Nucleus accumbens (tissue), 56 donors: ENCODE results near the gene SLC38A8.

Experiments used
- DNase-seq, 56 donors: peaks; one replicate each; lab custom pipeline; 2025; lab: John Stamatoyannopoulos, UW

Gene SLC38A8

GRCh38 chr16:84042308-84042878 is at the start of gene SLC38A8:
Gene SLC38A8 (minus strand): TSS chr16:84042795. CDS start chr16:84042157, 638 bp downstream.
- no peak for DNase-seq

DNA sequence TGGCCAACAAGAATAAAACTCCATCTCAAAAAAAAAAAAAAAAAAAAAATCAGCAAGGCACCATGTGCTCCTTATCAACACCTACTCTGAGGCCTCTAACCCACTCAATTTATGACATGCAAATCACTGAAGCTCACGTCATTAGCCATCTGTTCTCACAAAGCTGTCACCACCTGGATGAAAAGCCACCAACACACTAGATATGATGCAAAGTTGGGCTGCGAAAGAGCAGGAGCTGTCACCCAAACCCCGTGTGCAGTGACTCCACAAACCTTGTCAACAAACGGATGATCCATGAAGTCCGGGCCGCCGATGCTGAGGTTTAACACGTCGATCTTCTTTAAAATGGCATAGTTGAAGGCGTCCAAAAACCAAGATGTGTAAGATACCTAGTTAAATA is 48.9 kb upstream of the SLC38A8 start:
- DNase-seq: peak in 24 of 56 donors; percentile 19 to 80 (median 48)

DNA sequence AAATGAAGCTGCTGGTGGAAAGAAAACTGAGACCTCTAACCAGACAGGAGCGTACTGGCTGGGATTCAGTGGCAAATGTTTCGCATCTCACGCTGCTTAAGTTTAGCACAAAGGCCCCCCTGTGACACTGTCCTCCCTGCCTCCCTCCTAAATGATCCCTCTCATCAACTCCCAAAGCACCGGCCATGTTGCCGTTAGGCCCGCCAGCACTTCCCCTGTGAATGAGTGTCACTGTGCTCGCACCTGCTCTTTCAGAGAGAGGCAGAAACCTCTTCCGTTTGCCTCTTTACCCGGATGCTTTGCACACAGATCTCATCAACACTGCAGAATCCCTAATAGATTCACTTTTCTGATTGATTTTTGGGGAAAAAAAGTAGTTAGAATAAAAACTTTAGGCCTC is 47.6 kb upstream of the SLC38A8 start:
- peak in 9 of 56 donors; percentile 8 to 61 (median 34) for DNase-seq

- DNase-seq: no peak
Measured at GRCh38 chr16:84088695-84089395, 46.2 kb upstream of the SLC38A8 start.

DNA sequence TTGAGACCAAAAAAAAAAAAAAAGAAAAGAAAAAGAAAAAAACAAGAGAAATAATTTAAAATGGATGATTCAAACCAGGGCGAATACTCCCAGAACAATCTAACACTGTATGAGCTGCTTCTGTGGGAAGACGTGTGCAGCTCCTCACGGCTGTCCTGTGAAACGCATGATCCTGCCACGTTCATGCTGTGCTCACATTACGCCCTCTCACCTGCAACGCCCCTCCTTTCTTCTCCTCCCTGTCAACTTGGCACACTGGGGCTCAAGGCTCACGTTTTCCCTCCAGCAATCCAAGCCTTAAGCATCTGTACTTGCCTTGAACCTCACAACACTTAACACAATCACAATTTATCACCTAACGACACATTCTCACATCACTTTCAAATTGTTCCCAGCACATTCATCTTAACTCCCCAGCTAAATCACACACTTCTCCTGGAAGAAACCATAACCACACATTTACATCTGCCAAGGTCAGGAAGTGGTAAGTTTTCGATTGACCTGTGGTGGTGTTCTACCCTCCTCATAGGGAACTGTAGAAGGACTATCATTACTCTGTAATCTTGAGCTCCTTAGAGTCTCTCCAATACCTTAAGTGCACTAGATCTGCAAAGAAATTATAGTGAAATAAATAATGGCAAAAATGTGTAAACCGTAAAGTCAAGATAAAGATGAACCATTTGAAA is 45.0 kb upstream of the SLC38A8 start:
- DNase-seq: peak in 26 of 56 donors; percentile 12 to 81 (median 45)

DNA sequence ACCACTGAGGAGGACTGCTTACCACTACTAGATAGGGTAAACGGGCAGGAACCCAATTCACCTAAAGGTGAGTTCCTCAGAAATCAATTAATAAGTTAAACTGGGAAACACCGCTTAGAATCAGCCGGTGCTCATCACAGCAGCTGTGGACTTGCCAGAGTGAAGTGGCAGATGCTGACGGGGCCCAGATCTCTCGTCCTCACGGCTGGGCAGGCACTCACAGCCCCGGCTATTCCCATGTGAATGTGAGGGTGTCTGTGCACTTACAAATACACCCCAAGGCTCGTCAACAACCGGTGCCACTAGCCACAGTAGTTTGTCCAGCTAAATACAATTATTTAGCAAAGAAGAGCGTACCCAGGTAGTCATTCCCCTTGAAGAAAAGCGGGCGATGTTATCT is 44.4 kb upstream of the SLC38A8 start:
- DNase-seq: peak in 1 of 56 donors; percentile 14

DNA sequence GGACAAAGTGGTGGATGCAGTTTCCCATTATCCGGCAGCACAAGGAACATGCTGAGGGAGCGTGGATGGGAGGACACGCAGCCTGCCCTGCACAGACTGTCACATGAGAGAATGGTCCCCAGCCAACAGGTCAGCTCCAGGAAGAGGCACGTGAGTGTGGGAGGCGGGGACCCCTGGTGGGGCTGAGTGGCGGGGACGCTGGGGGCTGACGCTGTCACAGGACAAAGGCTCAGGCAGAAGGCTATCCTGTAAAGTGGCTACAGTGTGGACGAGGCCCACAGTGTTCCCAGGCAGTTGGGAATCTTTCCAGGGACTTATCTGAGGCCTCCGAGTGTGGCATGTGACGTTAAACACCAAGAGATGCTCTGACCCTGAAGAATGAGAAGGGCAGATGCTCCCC is 43.7 kb upstream of the SLC38A8 start:
- DNase-seq: no peak

DNA sequence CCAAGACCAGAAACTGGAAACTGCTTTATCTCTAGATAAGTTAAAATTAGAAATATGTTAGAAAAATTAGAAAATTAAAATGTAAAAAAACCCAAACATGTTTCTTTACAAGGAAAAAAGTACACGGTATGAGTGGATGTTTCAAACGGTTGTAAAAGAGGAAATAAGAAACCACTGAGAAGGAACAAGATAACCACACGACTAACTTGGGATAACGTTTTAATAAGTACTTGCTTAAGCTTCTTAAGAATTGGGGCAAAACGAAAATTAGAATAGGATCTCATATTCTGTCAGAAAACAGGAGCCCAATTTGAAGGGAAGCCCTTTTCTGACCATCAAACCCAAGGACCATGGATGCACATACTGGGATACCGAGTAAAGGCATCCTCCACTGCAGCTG is 43.2 kb upstream of the SLC38A8 start:
- DNase-seq: no peak

- no peak for DNase-seq
Measured at GRCh38 chr16:84085271-84085667, 42.7 kb upstream of the SLC38A8 start.

DNA sequence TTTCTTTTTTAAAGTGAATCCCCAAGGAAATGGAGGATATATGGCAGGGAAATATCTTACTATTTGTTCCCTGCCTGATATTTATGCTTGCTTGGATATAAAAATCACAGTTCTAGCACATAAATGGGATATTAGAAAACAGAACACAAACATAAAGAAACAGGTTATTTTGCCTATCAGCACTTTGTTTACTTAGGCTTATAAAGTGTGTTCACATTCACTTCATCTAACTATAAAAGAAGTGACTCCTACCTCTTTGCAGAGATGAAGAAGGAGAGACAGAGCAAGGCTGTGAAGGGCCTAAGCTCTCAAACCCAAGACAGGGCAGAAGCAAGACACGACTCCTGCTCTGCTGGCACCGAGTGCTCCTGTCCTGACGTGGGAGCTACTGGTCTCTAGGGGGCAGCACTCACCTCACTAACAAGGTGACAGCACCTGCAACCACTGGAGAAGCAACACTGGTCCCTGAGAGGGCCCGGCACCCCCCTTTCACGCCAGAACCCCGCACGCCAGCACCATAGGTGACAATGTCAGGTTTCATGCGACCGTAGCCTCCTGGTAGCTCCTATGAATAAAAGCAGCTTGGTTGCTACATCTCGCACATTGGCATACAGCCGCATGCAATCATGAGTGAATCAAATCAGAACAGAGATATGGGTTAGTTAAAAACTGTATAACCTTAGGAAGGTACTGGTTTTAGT is 42.1 kb upstream of the SLC38A8 start:
- DNase-seq: peak in 28 of 56 donors; percentile 6 to 58 (median 28)

DNA sequence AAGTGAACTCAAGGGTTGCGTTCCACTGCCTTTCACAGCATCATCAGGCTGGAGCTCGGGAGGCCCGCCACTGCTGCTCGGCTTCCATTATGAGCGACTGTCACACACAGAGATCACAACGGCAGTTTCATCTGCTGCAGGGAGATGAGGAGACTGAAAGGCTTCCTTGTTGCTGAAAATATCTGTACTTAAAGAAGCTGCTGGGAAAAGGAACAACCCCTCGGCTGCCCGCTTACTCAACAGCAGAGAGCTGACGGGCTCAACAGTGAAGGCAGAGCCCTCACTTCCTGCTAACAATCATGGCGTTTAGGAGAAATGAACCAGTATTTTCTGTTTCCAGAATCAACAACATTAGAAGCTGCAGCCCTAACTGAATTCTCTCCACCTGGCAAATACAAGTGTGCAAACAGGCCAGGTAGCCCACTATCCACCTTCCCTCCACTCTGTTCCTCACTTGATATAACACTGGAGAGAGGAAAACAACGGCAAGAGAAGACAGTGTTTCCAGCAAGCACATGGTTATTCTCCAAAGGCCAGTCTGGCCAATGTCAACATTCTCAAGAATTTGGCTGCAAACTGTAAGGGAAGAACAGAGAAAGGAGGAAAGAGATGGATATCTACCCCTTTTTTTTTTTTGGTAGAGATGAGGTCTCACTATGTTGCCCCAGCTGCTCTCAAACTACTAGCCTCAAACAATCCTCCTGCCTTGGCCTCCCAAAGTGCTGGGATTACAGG is 40.4 kb upstream of the SLC38A8 start:
- peak in 11 of 56 donors; percentile 13 to 56 (median 28) for DNase-seq

- no peak for DNase-seq
Measured at GRCh38 chr16:84082110-84082509, 39.5 kb upstream of the SLC38A8 start.

DNA sequence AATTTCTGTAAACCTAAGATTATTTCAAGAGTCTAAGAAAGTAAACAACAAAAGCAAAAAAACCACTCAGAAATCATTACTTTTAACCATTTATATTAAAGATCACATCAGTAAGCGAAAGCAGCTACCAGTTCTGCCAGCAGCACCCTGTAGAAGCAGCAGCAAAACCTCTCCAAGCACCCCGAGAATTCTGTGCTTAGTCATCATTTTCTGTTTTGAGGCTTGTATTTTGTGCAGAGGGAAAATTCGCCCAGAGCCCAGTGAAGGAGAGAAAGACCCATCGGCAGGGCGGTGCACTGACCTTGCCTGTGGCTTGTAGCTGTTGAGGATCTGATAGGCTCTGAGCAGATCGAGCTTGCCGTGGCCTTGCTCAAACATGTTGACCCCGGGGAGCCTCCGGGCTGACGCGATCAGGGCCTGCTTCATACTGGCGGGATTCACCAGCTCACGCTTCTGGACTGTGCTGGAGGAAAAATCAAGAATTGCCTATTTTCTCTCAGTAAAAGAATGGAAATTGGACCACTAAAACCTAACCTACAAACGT is 38.9 kb upstream of the SLC38A8 start:
- DNase-seq: no peak

DNA sequence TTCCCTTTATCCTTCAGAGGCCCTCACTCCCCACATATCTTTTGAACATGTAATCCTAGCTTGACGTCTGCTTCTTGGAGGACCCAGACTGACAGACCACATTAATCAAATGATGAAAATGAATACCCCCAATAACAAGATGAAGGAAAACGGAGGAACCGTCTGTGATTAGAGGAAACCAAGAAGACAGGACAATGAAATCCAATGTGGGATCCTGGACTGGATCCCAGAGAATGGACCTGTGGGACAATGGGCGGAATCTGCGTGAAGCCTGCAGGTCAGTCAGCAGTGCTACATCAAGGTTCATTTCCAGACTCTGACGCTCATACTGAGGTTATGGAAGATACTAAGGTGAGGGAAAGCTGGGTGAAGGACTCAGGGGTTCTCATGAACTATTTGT is 38.2 kb upstream of the SLC38A8 start:
- DNase-seq: no peak

DNA sequence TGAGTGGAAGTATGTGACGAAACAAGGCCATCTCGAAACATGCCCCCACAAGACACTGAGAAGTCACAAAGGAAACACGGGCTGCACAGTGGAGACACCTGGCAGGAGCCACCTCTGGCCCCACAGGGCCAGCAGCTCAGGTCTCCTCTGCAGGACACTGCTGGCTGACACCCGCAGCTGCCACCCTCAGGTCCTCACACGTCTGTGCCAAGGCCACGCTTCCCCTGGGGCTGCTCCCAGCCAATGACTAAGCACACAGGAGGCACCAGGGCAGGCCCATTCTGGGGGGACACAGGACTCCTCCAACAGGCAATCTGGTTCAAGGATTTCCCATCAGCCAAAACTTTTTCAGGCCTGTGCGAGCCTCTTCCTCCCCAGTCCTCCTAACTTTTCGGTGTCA is 37.8 kb upstream of the SLC38A8 start:
- no peak for DNase-seq

DNA sequence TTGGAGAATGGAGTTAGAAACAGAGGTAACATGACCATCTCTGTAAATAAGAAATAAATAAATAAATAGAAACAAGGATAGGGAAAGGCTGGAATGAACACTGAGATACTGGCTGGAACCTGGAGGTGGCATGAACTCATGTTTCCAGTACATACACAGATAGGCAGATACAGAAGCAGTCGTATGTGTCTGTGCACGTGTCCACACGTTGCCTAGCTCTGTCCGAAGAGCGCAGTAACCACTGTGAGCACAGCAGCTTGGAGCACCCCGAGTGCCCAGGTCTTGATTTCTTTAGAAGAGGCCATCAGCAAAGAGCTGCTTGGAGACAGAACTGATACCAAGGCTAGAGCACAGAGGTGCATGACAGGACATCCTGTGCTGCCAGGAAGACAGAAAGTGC is 37.1 kb upstream of the SLC38A8 start:
- no peak for DNase-seq

DNA sequence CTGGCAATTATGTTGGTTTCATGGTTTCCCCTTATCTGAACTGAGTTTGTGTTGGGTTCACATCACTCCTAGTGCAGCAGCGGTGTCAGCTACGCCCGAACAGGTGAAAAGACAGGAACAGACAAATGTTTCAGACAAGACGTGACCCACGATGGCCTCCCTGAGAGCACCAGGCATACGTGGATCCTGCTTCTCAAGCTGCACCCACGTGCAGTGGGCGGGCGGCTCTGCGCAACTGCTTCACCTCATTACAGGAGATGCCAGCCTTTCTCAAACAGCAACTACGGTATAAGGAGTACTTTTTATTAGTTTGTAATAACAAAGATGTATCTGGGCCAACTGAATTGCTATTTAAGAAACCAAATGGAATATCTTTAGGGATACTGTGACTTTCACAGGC is 32.8 kb upstream of the SLC38A8 start:
- DNase-seq: peak in 28 of 56 donors; percentile 11 to 85 (median 49)

DNA sequence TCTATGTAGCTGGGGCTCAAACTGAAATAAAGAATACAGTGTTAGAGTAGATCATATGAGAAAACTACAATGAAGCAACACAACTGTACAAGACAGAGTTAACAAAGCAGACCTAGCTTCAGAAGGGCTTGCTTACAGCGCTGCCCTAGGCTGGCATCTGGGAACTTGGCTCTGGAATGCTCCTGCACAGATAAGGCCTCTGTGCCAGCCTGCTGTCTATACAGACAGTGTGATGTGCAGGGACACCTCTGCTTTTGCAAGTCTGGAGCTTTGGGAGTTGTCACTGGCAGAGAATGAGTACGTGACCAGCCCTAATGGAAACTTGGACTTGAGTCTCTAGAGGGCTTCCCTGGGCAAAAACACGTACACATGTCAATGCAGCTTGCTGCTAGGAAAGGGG is 32.1 kb upstream of the SLC38A8 start:
- DNase-seq: no peak

GRCh38 chr16:84072014-84072413 is 29.4 kb upstream of the SLC38A8 start:
- no peak for DNase-seq

- DNase-seq: no peak
Measured at GRCh38 chr16:84071121-84071520, 28.5 kb upstream of the SLC38A8 start.
